ENCODE measurements around the gene PFKM. TPM values are rescaled to one million over a fixed set of nuclear protein-coding genes. Genes with fewer than 3 reads are reported as not detected.

Gene PFKM
- total RNA-seq: 10 to 100 TPM; 24.1 to 47.7 (median 31.3) TPM

GRCh38 chr12:48119078-48119833 is at the start of gene PFKM:
Gene PFKM, plus strand, starts transcription at chr12:48119364. Its CDS starts 3,411 bp downstream, at chr12:48122775.
- ATAC-seq (ENCODE audit: low FRiP score) (peak; percentile 99), DNase-seq (ENCODE audit: low spot score) (peak; percentile 29)
- peak in 1 of 3 donors; percentile 4 for TF ChIP-seq CTCF (IDR thresholded peaks at IDR 0.05)

- no peak for TF ChIP-seq CTCF (IDR thresholded peaks at IDR 0.05)
- DNase-seq (ENCODE audit: low spot score) (no peak), ATAC-seq (ENCODE audit: low FRiP score) (no peak)
Measured at GRCh38 chr12:48070033-48070432, 49.1 kb upstream of the PFKM start.

- TF ChIP-seq CTCF (IDR thresholded peaks at IDR 0.05): no peak
- ATAC-seq (ENCODE audit: low FRiP score) (no peak), DNase-seq (ENCODE audit: low spot score) (no peak)
Measured at GRCh38 chr12:48070731-48071130, 48.4 kb upstream of the PFKM start.

GRCh38 chr12:48071808-48072207 is 47.4 kb upstream of the PFKM start:
- DNase-seq (ENCODE audit: low spot score): no peak
- no peak for TF ChIP-seq CTCF (IDR thresholded peaks at IDR 0.05)
- ATAC-seq (ENCODE audit: low FRiP score): no peak

- DNase-seq (ENCODE audit: low spot score) (no peak), ATAC-seq (ENCODE audit: low FRiP score) (no peak)
- TF ChIP-seq CTCF (IDR thresholded peaks at IDR 0.05): no peak
Measured at GRCh38 chr12:48072266-48072665, 46.9 kb upstream of the PFKM start.

- ATAC-seq (ENCODE audit: low FRiP score): no peak
- no peak for TF ChIP-seq CTCF (IDR thresholded peaks at IDR 0.05)
- no peak for DNase-seq (ENCODE audit: low spot score)
Measured at GRCh38 chr12:48074266-48074665, 44.9 kb upstream of the PFKM start.

- DNase-seq (ENCODE audit: low spot score) (no peak), ATAC-seq (ENCODE audit: low FRiP score) (no peak)
- TF ChIP-seq CTCF (IDR thresholded peaks at IDR 0.05): no peak
Measured at GRCh38 chr12:48075832-48076231, 43.3 kb upstream of the PFKM start.
